ENCODE measurements around the gene NPBWR2.

NPBWR2 gene

DNA sequence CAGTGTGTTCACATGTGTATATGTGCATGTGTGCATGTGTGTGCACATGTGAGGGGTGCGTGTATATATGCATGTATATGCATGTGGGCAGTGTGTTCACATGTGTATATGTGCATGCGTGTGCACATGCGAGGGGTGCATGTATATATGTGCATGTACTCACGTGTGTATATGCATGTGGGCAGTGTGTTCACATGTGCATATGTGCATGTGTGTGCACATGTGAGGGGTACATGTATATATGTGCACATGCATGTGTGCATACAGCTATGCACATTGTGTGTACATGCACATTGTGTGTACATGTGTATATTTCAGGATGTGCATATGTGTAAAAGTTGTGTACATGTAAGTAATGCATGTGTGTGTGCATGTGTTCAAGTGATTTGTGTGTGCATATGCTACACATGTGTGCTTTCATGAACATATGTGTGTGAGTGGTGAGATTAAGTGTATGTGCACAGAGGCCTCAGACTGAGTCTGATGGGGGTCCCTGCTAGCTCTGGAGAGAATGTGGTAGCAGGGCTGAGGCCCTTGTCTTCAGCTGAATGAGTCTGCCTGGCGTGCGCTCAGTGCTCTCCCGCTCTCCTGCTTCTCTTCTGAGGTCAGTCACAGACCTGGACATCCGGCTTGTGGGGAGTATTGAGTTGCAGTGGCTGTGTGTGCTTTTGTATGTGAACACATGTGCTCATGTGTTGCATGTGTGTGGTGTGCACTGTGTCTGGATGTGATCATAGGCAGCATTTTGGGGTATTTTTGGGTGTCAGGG is 37.0 kb upstream of the NPBWR2 start:
- Histone ChIP-seq H3K36me3 (ENCODE audit: insufficient read depth) (no peaks in the 10 kb centered on the region), H3K4me2 (no peak overlapping the region), H3K27me3 (ENCODE audit: insufficient read depth, low read depth) (peaks cover 70% of the 10 kb centered on the region), H2AFZ (ENCODE audit: low read depth) (no peak overlapping the region), H3K9ac (no peak overlapping the region), H3K4me3 (IDR thresholded peaks at IDR 0.05; ENCODE audit: insufficient read depth, low read depth, low read length) (no peak overlapping the region), H3K4me1 (ENCODE audit: low read depth, poor library complexity, severe bottlenecking) (no peaks in the 10 kb centered on the region), H4K20me1 (ENCODE audit: insufficient read depth) (no peaks in the 10 kb centered on the region), H3K27ac (no peak overlapping the region), H3K79me2 (ENCODE audit: insufficient read depth, low read depth) (no peaks in the 10 kb centered on the region)
- TF ChIP-seq CTCF (conservative IDR thresholded peaks at IDR 0.05; ENCODE audit: low read depth, low read length) = no peak

DNA sequence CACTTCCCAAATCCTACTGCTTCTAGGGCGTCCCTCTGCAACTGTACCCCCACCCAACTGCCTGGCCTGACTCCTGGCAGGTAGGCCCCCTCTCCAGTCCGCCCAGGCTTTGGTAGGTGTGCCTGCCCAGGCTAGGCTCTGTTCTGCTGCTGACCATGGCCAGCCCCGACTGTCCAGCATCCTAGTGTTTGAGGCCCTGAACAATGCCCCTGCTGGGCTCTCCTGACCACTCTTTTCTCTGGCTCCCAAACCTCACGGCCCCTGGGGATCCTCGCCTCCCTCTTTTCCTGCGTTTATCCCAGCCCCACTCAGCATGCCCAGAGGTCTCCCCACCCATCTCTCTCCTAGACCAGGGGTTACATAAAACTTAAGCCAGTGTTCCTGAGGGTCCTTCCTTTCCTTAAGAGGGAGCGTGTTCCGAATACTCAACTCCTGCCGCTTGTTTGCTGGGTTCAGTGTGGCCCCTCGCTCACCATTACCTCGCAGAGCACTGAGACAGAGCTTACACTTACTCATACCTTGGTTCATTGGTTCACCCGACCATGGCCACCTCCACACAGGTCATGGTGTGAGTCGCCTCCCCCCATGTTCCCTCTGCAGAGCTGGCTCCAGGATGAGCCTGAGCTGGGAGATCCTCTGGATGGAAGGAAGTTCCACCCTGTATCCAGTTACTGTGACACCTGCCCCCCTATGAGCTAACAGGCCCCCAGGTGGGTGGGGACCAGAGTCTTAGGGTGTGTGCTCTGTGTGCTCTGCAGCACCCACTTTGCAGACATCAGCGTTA is 35.8 kb upstream of the NPBWR2 start:
- Histone ChIP-seq H3K9ac (no peak overlapping the region), H2AFZ (ENCODE audit: low read depth) (no peak overlapping the region), H3K27ac (no peak overlapping the region), H3K4me1 (ENCODE audit: low read depth, poor library complexity, severe bottlenecking) (no peaks in the 10 kb centered on the region), H3K79me2 (ENCODE audit: insufficient read depth, low read depth) (no peaks in the 10 kb centered on the region), H3K27me3 (ENCODE audit: insufficient read depth, low read depth) (peaks cover 70% of the 10 kb centered on the region), H3K36me3 (ENCODE audit: insufficient read depth) (no peaks in the 10 kb centered on the region), H4K20me1 (ENCODE audit: insufficient read depth) (no peaks in the 10 kb centered on the region), H3K4me3 (IDR thresholded peaks at IDR 0.05; ENCODE audit: insufficient read depth, low read depth, low read length) (no peak overlapping the region), H3K4me2 (no peak overlapping the region)
- TF ChIP-seq CTCF (conservative IDR thresholded peaks at IDR 0.05; ENCODE audit: low read depth, low read length) = no peak

DNA sequence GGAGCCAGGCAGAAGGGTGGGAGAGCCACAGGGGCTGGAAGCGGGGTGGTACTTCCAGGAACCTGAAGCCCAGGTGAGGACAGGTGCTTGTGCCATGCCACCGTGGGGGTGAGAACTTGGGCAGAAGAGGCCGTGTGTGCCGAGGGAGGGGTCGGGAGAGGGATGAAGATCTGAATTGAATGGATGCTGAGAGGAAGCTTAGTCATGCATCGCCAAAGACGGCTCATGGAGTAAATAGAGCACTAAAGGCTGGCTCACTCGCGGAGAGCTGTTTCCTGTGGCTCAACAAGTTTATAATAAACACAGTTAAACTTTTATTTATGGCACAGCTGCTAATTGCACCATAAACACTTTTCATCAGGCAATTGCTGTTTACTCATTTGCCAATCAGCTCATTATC is 35.2 kb upstream of the NPBWR2 start:
- no peak overlapping the region for H3K9ac ChIP-seq
- H3K36me3 ChIP-seq (ENCODE audit: insufficient read depth) = no peaks in the 10 kb centered on the region
- no peak overlapping the region for H3K4me2 ChIP-seq
- H3K27ac ChIP-seq = no peak overlapping the region
- no peak overlapping the region for H2AFZ ChIP-seq (ENCODE audit: low read depth)
- no peaks in the 10 kb centered on the region for H3K79me2 ChIP-seq (ENCODE audit: insufficient read depth, low read depth)
- H3K27me3 ChIP-seq (ENCODE audit: insufficient read depth, low read depth) = peaks cover 69% of the 10 kb centered on the region
- no peaks in the 10 kb centered on the region for H3K4me1 ChIP-seq (ENCODE audit: low read depth, poor library complexity, severe bottlenecking)
- no peak overlapping the region for H3K4me3 ChIP-seq (IDR thresholded peaks at IDR 0.05; ENCODE audit: insufficient read depth, low read depth, low read length)
- H4K20me1 ChIP-seq (ENCODE audit: insufficient read depth) = no peaks in the 10 kb centered on the region
- TF ChIP-seq CTCF (conservative IDR thresholded peaks at IDR 0.05; ENCODE audit: low read depth, low read length) = no peak

DNA sequence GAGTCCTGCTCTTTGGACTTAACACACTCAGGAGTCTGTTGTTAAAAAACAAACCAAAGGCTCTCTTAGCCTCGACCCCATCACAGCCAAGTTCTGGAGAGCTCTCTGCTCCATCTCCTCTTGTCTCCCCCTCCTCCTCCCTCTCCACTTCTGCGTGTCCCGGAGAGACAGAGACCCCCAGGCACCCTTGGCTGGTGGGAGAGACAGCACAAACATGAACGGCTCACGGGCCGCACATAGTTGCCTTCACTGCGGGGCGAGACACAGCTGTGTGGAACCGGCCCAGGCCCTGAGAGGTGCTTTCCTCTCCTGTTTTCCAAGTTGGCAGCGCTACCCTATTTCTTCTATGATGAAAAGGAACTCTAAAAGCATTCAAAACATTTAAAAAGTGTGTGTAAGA is 33.6 kb upstream of the NPBWR2 start:
- TF ChIP-seq CTCF (conservative IDR thresholded peaks at IDR 0.05; ENCODE audit: low read depth, low read length) = no peak
- H3K79me2 ChIP-seq (ENCODE audit: insufficient read depth, low read depth) = no peaks in the 10 kb centered on the region
- H4K20me1 ChIP-seq (ENCODE audit: insufficient read depth) = no peaks in the 10 kb centered on the region
- no peak overlapping the region for H2AFZ ChIP-seq (ENCODE audit: low read depth)
- H3K4me1 ChIP-seq (ENCODE audit: low read depth, poor library complexity, severe bottlenecking) = no peaks in the 10 kb centered on the region
- no peak overlapping the region for H3K4me2 ChIP-seq
- no peak overlapping the region for H3K27ac ChIP-seq
- H3K9ac ChIP-seq = no peak overlapping the region
- no peaks in the 10 kb centered on the region for H3K36me3 ChIP-seq (ENCODE audit: insufficient read depth)
- no peak overlapping the region for H3K4me3 ChIP-seq (IDR thresholded peaks at IDR 0.05; ENCODE audit: insufficient read depth, low read depth, low read length)
- H3K27me3 ChIP-seq (ENCODE audit: insufficient read depth, low read depth) = peaks cover 70% of the 10 kb centered on the region
